GM21367 (cell line): ENCODE data around the gene GNAI1.

Experiments
- ATAC-seq: cut with Tn5 transposase; IDR thresholded peaks from one replicate; pipeline ENCODE4 v1.9.1; 2021; ENCODE audit not compliant: unreplicated experiment

The GNAI1 gene

GRCh38 chr7:80244206-80244916, 109.7 kb downstream of the GNAI1 start:
- ATAC-seq, result no peak

GRCh38 chr7:80247144-80247543, 112.5 kb downstream of the GNAI1 start:
- ATAC-seq, result no peak

DNA sequence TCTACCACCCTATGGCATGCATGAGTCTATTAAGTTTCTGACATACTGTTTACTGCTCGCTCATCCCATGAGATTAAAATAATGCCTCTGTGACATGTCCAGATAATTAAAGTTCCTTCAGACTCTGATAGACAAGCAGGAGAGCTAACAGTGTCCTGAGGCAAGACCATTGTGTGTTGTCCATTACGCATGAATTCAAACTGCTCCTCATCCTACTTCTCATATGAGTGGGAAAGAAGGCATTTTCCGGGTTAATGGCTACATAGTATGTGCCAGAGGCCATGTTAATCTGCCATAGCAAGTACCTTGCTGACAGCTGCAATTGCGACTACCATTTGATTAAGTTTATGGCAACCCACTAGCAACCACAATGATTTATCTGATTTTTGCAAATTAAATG, 113.3 kb downstream of the GNAI1 start:
- no peak for ATAC-seq

DNA sequence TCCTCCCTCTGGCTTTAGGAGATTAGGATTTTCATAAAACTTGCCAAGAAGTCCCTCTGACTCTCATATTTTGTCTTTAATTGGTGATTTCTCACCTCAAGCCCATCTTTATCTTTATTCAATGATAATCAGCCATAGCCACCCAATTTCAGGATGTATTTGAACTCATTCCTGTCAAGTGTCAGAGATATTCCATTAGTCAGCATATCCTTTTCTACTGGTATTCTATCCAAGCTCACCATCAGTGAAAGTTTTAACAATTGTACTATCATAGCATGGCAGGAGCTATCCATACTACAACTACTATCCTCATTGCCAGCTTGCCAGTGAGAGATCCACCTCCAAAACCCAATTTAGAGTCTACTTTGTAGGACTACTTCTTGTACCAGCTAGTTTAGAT, 114.6 kb downstream of the GNAI1 start:
- ATAC-seq, result no peak

- ATAC-seq, result no peak
Observed at GRCh38 chr7:80249619-80250295, 115.1 kb downstream of the GNAI1 start.

GRCh38 chr7:80253237-80253636, 118.6 kb downstream of the GNAI1 start:
- ATAC-seq, result no peak

- ATAC-seq, result no peak
Observed at GRCh38 chr7:80253653-80254052, 119.0 kb downstream of the GNAI1 start.

GRCh38 chr7:80255656-80256055, 121.0 kb downstream of the GNAI1 start:
- ATAC-seq, result no peak

GRCh38 chr7:80257756-80258155, 123.1 kb downstream of the GNAI1 start:
- no peak for ATAC-seq

GRCh38 chr7:80260606-80261005, 126.0 kb downstream of the GNAI1 start:
- no peak for ATAC-seq

- ATAC-seq, result no peak
Observed at GRCh38 chr7:80263333-80263732, 128.7 kb downstream of the GNAI1 start.

DNA sequence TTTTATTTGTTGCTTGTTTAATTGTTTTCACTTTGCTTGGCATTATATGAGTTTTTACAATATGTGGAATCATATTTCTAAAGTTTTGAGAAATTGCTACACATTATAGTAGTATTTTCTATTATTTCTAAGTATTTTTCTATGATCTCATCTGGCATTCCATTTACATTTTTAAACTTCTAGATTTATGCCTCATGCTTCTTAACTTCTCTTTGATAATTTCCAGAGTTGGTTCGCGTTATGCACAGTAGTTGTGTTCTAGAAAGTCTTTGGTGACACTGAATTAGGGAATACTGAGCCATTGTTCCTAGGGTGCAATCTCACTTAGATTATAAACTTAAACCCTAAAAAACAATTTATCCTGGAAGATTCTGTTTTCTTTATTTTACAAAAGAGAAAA, 129.2 kb downstream of the GNAI1 start:
- no peak for ATAC-seq

- ATAC-seq, result no peak
Observed at GRCh38 chr7:80264769-80265495, 130.3 kb downstream of the GNAI1 start.

DNA sequence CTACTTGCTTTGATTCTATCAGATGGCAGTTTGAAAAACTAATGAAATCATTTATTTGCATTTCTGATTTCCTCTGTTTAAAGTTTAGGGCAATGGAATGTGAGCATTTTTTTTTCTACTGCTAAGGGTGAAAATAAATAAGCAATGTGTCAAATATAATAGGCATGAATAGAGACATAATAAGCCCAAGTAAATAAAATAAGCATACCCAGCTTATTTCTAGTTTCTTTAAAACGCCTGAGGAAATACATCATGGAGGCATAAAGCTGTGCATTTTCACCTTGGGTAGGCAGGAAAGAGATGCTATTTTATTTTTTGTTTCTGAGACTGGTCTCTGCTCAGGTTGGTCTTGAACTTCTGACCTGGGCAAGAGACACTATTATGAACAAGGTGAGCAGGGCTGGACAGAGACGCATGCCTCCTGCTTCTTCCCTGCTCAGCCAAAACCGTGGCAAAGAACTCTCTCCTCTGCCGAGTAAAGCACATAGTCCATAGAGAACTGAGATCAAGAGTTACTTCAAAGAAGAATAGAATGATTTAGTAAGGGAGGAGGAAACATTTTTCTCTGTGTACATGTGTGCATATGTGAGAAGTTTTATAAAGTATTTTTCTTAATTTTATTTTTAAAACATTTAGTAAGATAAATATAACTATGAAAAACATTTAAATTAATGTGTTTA, 138.1 kb downstream of the GNAI1 start:
- no peak for ATAC-seq

DNA sequence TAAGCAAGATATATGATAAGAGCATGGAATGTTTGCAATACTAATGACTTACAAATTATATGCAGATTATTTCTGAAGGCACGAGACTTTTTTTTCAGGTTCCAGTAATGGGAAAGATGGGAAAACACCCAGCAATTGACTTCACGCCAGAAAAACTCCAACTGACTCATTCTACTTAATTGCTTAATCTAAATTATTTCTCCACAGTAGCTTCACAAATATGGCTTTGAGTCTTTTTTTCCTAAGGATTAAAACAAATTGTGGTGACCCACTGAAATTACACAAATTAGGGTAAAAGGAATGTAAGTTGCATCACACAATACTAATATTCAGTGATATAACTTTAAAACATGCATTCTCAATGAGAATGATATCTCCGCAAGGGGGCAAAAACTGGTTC, 138.7 kb downstream of the GNAI1 start:
- ATAC-seq, result no peak

GRCh38 chr7:80275192-80275605, 140.6 kb downstream of the GNAI1 start:
- ATAC-seq, result no peak
